HL-60 (cell line): Measurements from ENCODE around the gene MACF1.

Source experiments
- DNase-seq, 2 experiments: peaks; one replicate each; pipeline ENCODE4 v3.0.0-alpha.2; 2010 to 2020; ENCODE audit warnings: low read depth in 1 of 2, low spot score in 1 of 2
- H3K27ac ChIP-seq: fragments of 250-450 bp; sonication (Bioruptor Pico); replicated peaks from 2 replicates; pipeline ENCODE4 v1.5.1; 2020; ENCODE audit warnings: mild to moderate bottlenecking, moderate library complexity
- H3K27me3 ChIP-seq: fragments of 250-450 bp; sonication (Bioruptor Pico); 2 replicates; pipeline ENCODE4 v1.5.1; 2021; ENCODE audit warnings: mild to moderate bottlenecking, moderate library complexity; ENCODE audit not compliant: insufficient read depth, poor library complexity, severe bottlenecking
- H3K4me3 ChIP-seq: replicated peaks from 2 replicates; pipeline ENCODE4 v1.5.1; 2011; ENCODE audit warnings: mild to moderate bottlenecking, control low read depth, low read length; ENCODE audit not compliant: insufficient read depth
- CTCF ChIP-seq: IDR thresholded peaks from one replicate; pipeline ENCODE4 v1.5.1; 2011; ENCODE audit warnings: low read length, control low read depth, inconsistent platforms; ENCODE audit not compliant: insufficient read depth
- GABPA ChIP-seq: IDR thresholded peaks from 2 replicates; pipeline ENCODE4 v1.6.1; 2012; ENCODE audit warnings: low read depth
- POLR2AphosphoS5 ChIP-seq: IDR thresholded peaks from 2 replicates; pipeline ENCODE4 v1.6.1; 2012; ENCODE audit warnings: low read depth
- SPI1 ChIP-seq: IDR thresholded peaks from 2 replicates; pipeline ENCODE4 v1.6.1; 2012; ENCODE audit warnings: low read depth, mild to moderate bottlenecking, borderline replicate concordance
- TF ChIP-seq, protein P1 (sequence below): IDR thresholded peaks from 2 replicates; pipeline ENCODE4 v1.6.1; 2012; ENCODE audit warnings: low read depth; ENCODE audit not compliant: insufficient replicate concordance

Gene MACF1

DNA sequence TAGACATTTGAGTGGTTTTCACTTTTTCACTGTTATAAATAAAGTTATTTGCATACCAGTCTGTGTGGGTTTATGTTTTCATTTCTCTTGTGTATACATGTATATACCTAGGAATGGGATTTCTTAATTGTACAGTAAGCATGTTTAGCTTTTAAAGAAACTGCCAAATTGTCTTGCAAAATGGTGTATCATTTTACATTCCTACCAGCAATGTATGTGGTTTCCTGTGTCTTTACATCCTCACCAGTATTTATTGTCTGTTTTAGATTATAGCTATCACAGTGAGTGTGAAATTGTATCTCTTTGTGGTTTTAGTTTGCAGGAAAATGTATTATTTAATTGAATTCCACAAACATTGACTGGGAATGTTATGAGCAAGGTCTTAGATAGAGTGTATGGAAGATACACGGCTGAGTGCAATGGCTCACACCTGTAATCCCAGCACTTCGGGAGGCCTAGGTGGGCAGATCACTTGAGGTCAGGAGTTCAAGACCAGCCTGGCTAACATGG is 57.3 kb downstream of the MACF1 start:
- Histone ChIP-seq H3K4me3 (no peak overlapping the region), H3K27ac (no peak overlapping the region), H3K27me3 (no peaks in the 10 kb centered on the region)
- no peak for DNase-seq
- no peak for TF ChIP-seq GABPA
- no peak for TF ChIP-seq CTCF
- TF ChIP-seq, protein P1, sequence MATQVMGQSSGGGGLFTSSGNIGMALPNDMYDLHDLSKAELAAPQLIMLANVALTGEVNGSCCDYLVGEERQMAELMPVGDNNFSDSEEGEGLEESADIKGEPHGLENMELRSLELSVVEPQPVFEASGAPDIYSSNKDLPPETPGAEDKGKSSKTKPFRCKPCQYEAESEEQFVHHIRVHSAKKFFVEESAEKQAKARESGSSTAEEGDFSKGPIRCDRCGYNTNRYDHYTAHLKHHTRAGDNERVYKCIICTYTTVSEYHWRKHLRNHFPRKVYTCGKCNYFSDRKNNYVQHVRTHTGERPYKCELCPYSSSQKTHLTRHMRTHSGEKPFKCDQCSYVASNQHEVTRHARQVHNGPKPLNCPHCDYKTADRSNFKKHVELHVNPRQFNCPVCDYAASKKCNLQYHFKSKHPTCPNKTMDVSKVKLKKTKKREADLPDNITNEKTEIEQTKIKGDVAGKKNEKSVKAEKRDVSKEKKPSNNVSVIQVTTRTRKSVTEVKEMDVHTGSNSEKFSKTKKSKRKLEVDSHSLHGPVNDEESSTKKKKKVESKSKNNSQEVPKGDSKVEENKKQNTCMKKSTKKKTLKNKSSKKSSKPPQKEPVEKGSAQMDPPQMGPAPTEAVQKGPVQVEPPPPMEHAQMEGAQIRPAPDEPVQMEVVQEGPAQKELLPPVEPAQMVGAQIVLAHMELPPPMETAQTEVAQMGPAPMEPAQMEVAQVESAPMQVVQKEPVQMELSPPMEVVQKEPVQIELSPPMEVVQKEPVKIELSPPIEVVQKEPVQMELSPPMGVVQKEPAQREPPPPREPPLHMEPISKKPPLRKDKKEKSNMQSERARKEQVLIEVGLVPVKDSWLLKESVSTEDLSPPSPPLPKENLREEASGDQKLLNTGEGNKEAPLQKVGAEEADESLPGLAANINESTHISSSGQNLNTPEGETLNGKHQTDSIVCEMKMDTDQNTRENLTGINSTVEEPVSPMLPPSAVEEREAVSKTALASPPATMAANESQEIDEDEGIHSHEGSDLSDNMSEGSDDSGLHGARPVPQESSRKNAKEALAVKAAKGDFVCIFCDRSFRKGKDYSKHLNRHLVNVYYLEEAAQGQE: no peak
- no peak for TF ChIP-seq SPI1
- TF ChIP-seq POLR2AphosphoS5: no peak

DNA sequence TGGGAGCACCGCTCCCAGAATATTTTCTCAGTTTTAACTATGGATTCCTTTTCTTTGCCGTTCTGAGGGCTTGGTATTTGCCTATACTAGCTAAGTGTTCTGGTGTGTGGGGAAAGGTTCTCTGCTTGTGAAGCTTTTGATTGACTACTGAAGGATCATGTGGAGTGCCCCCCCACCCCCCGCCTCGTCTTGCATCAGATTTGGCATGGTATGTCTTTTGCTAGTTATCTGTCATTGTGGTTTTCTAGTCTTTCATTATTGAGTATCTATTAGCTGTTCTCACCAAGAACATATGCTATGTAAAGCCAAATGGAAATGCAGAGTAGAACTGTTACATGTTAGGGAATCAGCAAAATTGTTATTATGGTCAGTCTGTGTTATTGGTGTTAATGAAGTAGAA is 58.3 kb downstream of the MACF1 start:
- DNase-seq: no peak
- Histone ChIP-seq H3K27me3 (no peaks in the 10 kb centered on the region), H3K4me3 (no peak overlapping the region), H3K27ac (no peak overlapping the region)
- TF ChIP-seq SPI1 (no peak), CTCF (no peak), POLR2AphosphoS5 (no peak), GABPA (no peak)
- TF ChIP-seq, protein P1: no peak

DNA sequence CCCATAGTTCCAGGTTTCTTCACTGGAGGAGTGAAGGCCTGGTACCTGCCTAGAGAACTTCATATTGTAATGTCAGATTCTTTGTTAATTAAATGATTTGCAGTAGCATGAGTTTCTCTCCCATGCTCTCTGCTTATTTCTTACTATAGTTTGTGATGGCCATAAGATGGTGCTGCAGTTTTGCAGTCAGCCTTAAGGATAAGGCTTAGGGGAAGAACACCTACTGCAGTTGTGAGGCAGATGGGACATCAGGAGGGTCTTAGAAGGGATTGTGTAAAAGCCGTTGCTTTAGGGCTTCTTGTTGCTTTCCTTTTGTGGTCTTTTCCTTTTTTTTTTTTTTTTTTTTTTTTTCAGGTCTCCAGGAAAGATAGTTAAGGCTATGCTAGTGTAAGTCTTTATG is 61.8 kb downstream of the MACF1 start:
- TF ChIP-seq SPI1: no peak
- no peak for TF ChIP-seq POLR2AphosphoS5
- TF ChIP-seq CTCF: no peak
- TF ChIP-seq, protein P1: no peak
- no peak for TF ChIP-seq GABPA
- H3K4me3 ChIP-seq: no peak overlapping the region
- no peaks in the 10 kb centered on the region for H3K27me3 ChIP-seq
- H3K27ac ChIP-seq: no peak overlapping the region
- DNase-seq: no peak
